Motor neuron (in vitro differentiated cells): ENCODE results near the gene FOXJ3. TPM values are rescaled to one million over a fixed set of nuclear protein-coding genes. Genes with fewer than 3 reads are reported as not detected.

ENCODE experiments used
- ATAC-seq, 8 experiments: fragments of 200-7000 bp; cut with Tn5 transposase; replicated peaks in 6 of 8; 2 replicates each; pipeline ENCODE4 v1.8.0; 2021; ENCODE audit warnings: mild to moderate bottlenecking in 8 of 8, moderate library complexity in 8 of 8
- H3K27ac ChIP-seq, 2 donors: fragments of 250-450 bp; sonication (Bioruptor Pico); 2 replicates each; pipeline ENCODE4 v1.9.0; 2021; ENCODE audit warnings: antibody characterized with exemption in 2 of 2, mild to moderate bottlenecking in 2 of 2, moderate library complexity in 1 of 2
- H3K4me1 ChIP-seq, 2 donors: fragments of 250-450 bp; sonication (Bioruptor Pico); replicated peaks in 1 of 2; 2 replicates each; pipeline ENCODE4 v1.6.1; 2021; ENCODE audit warnings: antibody characterized with exemption in 2 of 2, mild to moderate bottlenecking in 2 of 2, moderate library complexity in 1 of 2
- H3K4me3 ChIP-seq, 5 donors: fragments of 250-450 bp; sonication (Bioruptor Pico); 2 replicates each; pipeline ENCODE4 v1.9.0; 2021; ENCODE audit warnings: antibody characterized with exemption in 5 of 5, mild to moderate bottlenecking in 5 of 5, moderate library complexity in 4 of 5
- whole genome bisulfite sequencing, 10 experiments: fragments of 450-650 bp; shearing (Covaris generic); methylation state at CpG; one replicate each; pipeline ENCODE4 v1.0.0; 2022; 5-methylcytosine and 5-hydroxymethylcytosine counted together
- in situ Hi-C, 9 experiments: fragments of 400-800 bp; cut with MboI; loops; one replicate each; pipeline ENCODE4 v1.15.0; 2021; ENCODE audit warnings: low sequenced_read_pairs in 9 of 9, low pct_unique_long_range_greater_than_20kb in 2 of 9; ENCODE audit not compliant: unreplicated experiment in 9 of 9
- total RNA-seq, 8 experiments: library from RNA; unstranded; fragments of 300-600 nt; gene quantifications; 2 replicates each; pipeline versions ENCODE4 v1.2.3 to v1.2.4, GENCODE V29; 2022

The FOXJ3 gene
- total RNA-seq, 8 experiments from 2014 or later = 17.8 to 42.4 (median 32.2) TPM

GRCh38 chr1:42173155-42173933, 161.7 kb downstream of the FOXJ3 start:
- ATAC-seq = peak; percentile 33 to 69 (median 62)
- H3K4me3 ChIP-seq = no peak overlapping the region
- peaks cover 4 to 11% of the 10 kb centered on the region in 2 donors for H3K4me1 ChIP-seq
- in situ Hi-C loops = loop anchor here in 2 of 9 experiments (25.0 kb wide), 1 partner anchor 586 kb away; no protein-coding TSS in a partner anchor
- 3 to 100% (median 27%) methylated on average over 1 to 8 of the region's 9 CpGs; no CpG with 5 or more reads in 1 of the 10 experiments for WGBS, 10 experiments
- H3K27ac ChIP-seq = no peak overlapping the region

GRCh38 chr1:42172381-42173133, 162.5 kb downstream of the FOXJ3 start:
- 27 to 100% (median 87%) methylated on average over 2 to 10 of the region's 15 CpGs; no CpG with 5 or more reads in 4 of the 10 experiments for WGBS, 10 experiments
- peak in 6 of 8 experiments; percentile 4 to 65 (median 48) for ATAC-seq
- H3K4me1 ChIP-seq = peaks cover 4 to 11% of the 10 kb centered on the region in 2 donors
- in situ Hi-C loops = loop anchor here in 2 of 9 experiments (25.0 kb wide), 1 partner anchor 585 kb away; no protein-coding TSS in a partner anchor
- H3K4me3 ChIP-seq = no peak overlapping the region
- no peak overlapping the region for H3K27ac ChIP-seq

DNA sequence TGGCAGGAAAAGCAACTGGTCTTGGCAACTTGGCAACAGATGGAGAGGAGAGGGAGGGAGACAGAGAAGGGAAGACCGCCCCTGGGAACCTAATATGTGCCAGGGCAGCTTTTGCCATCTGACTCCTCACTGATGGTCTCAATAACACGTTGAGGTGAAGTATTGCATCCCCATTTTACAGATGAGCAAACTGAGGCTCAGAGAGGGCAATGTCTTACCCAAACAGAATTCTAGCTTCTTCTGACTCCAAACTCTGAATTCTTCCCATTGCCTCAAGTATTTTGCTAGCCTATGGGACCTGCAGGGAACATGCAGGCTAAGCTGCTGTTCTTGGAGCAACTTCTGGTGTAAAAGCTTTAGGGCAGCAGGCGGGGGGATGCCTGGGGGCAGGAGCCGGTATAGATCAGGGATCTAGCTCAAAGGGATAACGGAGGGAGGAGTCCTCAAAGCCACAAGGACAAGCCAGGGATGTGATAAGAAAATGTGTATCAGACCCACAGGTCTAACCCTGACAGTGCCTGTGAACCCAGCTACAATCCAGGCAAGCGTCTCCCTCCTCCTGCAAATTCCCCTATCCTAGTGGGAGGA, 163.3 kb downstream of the FOXJ3 start:
- WGBS, 10 experiments = 80 to 100% (median 89%) methylated on average over 1 to 6 of the region's 6 CpGs; no CpG with 5 or more reads in 4 of the 10 experiments
- ATAC-seq = no peak
- no peak overlapping the region for H3K4me3 ChIP-seq
- H3K4me1 ChIP-seq = peaks cover 4 to 11% of the 10 kb centered on the region in 2 donors
- in situ Hi-C loops = loop anchor here in 2 of 9 experiments (25.0 kb wide), 1 partner anchor 584 kb away; no protein-coding TSS in a partner anchor
- peak overlapping the region in 1 of 2 donors; percentile 5 for H3K27ac ChIP-seq

- in situ Hi-C loops = loop anchor here in 2 of 9 experiments (25.0 kb wide), 1 partner anchor 584 kb away; no protein-coding TSS in a partner anchor
- 47 to 100% (median 74%) methylated on average over 2 to 13 of the region's 17 CpGs; no CpG with 5 or more reads in 2 of the 10 experiments for WGBS, 10 experiments
- peak in 5 of 8 experiments; percentile 22 to 31 (median 27) for ATAC-seq
- Histone ChIP-seq H3K27ac (no peak overlapping the region), H3K4me1 (peaks cover 5 to 14% of the 10 kb centered on the region in 2 donors), H3K4me3 (no peak overlapping the region)
Observed at GRCh38 chr1:42170779-42171621, 164.0 kb downstream of the FOXJ3 start.

- no peak for ATAC-seq
- H3K4me1 ChIP-seq = peaks cover 7 to 23% of the 10 kb centered on the region in 2 donors
- in situ Hi-C loops = loop anchor here in 2 of 9 experiments (25.0 kb wide), 1 partner anchor 581 kb away; no protein-coding TSS in a partner anchor
- WGBS, 10 experiments = 86 to 100% (median 98%) methylated on average over 2 to 3 of the region's 3 CpGs; no CpG with 5 or more reads in 6 of the 10 experiments
- H3K27ac ChIP-seq = no peak overlapping the region
- no peak overlapping the region for H3K4me3 ChIP-seq
Observed at GRCh38 chr1:42168763-42169162, 166.3 kb downstream of the FOXJ3 start.

DNA sequence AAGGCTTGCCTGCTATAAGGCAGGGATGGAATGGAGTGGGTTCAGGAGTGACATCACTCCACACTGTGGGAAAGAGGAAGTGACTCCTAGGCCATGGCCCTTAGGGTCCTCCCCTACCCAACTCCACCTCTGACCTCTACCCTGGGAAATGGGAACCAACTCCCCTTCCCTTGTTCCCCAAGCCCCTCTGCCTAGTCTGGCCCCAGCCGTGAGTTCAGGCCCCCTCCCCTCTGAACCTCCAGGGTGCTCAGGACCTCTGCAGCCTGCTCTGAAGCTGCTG, 166.7 kb downstream of the FOXJ3 start:
- no peak for ATAC-seq
- 0% methylated on average over 1 of the region's 1 CpG; no CpG with 5 or more reads in 9 of the 10 experiments for WGBS, 10 experiments
- Histone ChIP-seq H3K27ac (no peak overlapping the region), H3K4me3 (no peak overlapping the region), H3K4me1 (peaks cover 7 to 20% of the 10 kb centered on the region in 2 donors)
- in situ Hi-C loops = loop anchor here in 2 of 9 experiments (25.0 kb wide), 1 partner anchor 581 kb away; no protein-coding TSS in a partner anchor

DNA sequence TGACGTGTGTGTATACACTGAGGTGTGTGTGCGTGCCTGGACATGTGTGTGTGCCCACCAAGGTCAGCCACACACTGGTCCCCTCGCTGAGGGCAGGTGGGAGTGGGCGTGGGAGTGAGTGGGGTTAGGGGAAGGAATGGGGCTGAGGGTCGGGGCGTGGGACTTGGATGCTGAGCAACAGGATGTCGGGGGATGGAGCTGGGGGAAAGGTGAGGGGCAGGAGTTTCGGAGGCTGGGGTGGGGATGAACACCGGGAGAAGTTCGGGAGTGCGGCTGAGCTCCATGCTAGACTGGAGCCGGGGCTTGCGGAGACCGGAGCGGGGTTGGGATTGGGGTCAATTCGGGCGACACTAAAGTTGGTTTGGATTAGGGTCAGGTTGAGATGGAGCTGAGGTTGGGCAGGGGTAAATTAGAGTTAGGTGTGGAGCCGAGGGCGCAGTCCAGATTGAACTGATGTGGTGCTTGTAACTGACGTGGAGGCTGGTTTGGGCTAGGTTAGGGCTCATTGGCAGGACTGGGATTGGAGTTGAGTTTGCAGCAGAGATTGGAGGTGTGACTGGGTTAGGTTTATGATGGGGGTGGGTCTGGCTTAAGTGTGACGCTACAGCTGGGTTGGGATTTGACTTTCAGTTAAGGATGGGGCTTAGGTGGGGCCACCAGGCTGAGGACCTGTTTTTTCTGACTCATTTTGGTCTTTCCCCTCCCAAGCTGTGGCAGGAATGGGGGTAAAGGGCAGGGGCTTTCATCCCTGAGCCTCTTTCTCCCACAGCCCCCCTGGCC, 167.2 kb downstream of the FOXJ3 start:
- H3K4me1 ChIP-seq = peaks cover 7 to 17% of the 10 kb centered on the region in 2 donors
- no peak overlapping the region for H3K4me3 ChIP-seq
- in situ Hi-C loops = loop anchor here in 2 of 9 experiments (25.0 kb wide), 1 partner anchor 580 kb away; no protein-coding TSS in a partner anchor
- WGBS, 10 experiments = 0 to 100% (median 77%) methylated on average over 1 to 8 of the region's 21 CpGs; no CpG with 5 or more reads in 4 of the 10 experiments
- no peak overlapping the region for H3K27ac ChIP-seq
- ATAC-seq = peak in 1 of 8 experiments; percentile 3

DNA sequence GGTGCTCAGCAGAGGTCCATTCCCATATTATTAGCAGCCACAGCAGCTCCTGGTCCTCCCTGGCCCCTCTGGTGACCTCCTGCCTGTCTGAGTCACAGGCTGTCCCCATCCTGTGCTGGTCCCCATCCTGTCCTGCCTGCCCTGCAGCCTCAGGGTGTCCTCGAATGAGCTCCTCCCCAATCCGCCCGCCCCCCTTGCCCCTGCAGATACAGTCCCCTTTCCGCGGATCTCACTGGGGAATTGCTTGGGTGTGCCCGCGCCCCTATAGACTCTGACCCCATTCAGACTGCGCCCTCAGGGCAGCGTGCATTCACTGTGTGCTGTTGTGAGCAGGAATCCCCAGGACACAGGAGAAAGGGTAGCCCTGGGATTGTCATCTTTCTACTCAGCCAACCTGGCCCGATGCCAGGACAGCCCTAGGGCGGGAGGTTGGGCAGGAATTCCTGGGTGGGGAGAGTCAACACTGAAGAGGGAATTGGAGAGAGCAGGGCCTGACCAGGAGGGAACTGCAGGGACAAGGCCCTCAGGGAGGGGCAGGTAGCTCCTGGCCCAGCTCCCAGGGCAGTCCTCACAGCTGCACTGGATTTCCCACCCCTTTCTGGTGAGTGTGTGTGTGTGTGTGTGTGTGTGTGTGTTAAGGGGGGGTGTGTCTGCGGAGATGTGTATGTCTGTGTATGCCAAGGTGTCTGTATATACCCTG, 169.4 kb downstream of the FOXJ3 start:
- in situ Hi-C loops = loop anchor here in 2 of 9 experiments (25.0 kb wide), 1 partner anchor 578 kb away; no protein-coding TSS in a partner anchor
- Histone ChIP-seq H3K4me3 (no peak overlapping the region), H3K4me1 (peaks cover 3 to 12% of the 10 kb centered on the region in 2 donors), H3K27ac (no peak overlapping the region)
- 10 to 67% (median 20%) methylated on average over 1 to 6 of the region's 12 CpGs; no CpG with 5 or more reads in 7 of the 10 experiments for WGBS, 10 experiments
- ATAC-seq = peak; percentile 79 to 92 (median 90)

GRCh38 chr1:42164551-42165420, 170.2 kb downstream of the FOXJ3 start, which contains the start of gene GUCA2A:
GUCA2A (minus strand) TSS chr1:42164745; CDS start chr1:42164712, 33 bp downstream.
- Histone ChIP-seq H3K4me1 (peaks cover 3 to 12% of the 10 kb centered on the region in 2 donors), H3K27ac (no peak within 1 kb of the TSS), H3K4me3 (no peak within 1 kb of the TSS)
- ATAC-seq = no peak
- in situ Hi-C loops = loop anchor here in 2 of 9 experiments (25.0 kb wide), 1 partner anchor 577 kb away; no protein-coding TSS in a partner anchor
- WGBS, 10 experiments = 20 to 84% (median 73%) methylated on average over 1 to 11 of the region's 24 CpGs; no CpG with 5 or more reads in 4 of the 10 experiments
